ENCODE measurements around the gene CFAP410.
"Not testable (repeated sequence)": the region's sequence is repeated elsewhere in the genome, so short reads cannot be mapped to it uniquely, and the experiment has no call there.

The CFAP410 gene

GRCh38 chr21:44368711-44369446 lies 29.7 kb upstream of the CFAP410 start:
- no peak for DNase-seq

GRCh38 chr21:44366586-44367211 lies 27.5 kb upstream of the CFAP410 start:
- DNase-seq = no peak

DNA sequence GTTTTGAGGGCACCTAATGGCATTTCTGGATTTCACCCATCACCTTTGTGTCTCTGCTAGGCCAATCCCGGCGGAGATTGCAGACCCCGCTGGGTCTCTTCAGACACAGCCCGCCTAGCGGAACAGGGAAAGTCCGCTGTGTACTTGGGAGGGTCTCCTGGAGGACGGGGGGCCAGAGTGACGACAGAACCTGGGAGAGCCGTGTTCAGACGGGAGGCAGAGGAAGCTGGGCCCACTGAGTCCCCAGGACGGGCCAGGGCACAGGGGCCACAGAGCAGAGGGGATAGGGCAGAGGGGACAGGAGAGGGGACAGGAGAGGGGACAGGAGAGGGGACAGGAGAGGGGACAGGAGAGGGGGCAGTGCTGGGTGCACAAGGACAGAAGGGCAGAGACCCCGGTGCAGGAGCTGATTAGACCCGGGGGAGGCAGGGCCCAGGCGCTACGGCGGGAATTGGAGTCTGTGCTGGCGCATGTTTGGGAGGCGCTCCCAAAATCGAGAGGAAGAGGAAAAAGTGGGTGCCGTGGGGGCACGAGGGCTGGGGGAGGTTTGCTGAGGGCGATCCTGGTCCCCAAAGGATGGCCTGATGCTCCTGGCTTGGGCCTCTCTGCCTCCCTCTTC lies 26.9 kb upstream of the CFAP410 start:
- DNase-seq = no peak

DNA sequence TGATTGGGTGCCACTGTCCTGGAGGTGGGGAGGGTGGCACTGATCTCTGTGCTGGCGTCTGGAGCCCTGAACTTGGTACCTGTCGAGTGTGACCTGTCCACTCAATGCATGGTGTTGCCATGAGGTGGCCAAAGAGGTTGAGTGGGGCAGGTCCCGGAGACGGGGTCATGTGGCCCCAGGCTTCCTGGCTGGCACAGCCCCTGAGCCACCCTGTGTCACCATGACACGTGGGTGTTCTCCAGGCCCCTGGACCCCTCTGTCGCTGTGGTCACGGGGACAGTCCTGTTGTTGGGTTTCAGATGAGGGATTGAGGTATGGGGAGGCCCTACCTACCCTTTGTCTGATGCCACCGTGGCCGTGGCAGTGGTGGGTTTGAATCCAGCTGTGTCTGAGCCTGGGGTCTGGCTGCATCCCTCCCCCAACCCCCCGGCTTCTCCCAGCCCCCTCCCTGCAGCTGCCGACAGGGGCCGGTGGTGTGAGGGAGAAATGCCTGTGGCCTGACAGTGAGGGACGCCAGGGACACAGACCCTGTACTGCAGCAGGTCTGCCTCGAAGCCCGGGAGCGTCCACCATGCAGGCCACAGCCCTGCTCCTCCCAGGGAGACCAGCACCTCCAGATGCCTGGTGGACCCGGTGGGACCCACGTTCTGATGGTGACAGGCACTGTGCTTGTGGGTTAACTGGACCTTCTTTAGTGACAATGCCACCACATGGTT lies 26.2 kb upstream of the CFAP410 start:
- no peak for DNase-seq

GRCh38 chr21:44364151-44365053 lies 25.2 kb upstream of the CFAP410 start:
- DNase-seq = no peak

DNA sequence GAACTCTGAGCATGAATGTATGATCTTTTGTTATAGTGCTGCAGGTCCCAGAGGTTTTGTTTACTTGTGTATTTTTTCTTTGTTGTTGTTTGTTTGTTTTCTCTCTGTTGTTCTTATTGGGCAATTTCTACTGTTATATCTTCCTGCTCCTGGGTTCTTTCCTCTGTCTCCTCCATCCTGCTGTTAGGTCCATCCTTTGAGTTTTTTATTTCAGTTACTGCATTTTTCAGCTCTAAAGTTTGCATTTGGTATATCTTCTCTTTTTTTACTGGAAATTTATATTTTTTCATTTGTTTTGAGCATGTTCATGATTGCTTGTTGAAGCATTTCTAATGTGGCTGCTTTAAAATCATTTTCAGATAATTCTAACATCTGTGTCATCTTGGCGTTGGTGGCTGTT lies 24.1 kb upstream of the CFAP410 start:
- DNase-seq = no peak

DNA sequence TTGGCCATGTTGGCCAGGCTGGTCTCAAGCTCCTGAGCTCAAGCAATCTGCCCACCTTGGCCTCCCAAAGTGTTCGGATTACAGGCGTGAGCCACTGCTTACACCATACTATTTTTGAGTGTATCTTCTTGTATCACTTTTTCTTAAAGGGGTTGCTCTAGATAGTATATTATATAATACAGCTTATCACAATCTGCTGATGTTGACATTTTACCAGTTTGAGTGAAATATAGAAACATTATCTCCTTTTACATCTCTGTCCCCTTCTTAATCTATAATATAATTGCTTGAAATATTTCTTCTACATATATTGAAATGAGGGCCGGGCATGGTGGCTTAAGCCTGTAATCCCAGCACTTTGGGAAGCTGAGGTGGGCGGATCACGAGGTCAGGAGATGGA lies 22.7 kb upstream of the CFAP410 start:
- not testable (repeated sequence) for DNase-seq

GRCh38 chr21:44360159-44360558 lies 21.0 kb upstream of the CFAP410 start:
- DNase-seq = no peak

DNA sequence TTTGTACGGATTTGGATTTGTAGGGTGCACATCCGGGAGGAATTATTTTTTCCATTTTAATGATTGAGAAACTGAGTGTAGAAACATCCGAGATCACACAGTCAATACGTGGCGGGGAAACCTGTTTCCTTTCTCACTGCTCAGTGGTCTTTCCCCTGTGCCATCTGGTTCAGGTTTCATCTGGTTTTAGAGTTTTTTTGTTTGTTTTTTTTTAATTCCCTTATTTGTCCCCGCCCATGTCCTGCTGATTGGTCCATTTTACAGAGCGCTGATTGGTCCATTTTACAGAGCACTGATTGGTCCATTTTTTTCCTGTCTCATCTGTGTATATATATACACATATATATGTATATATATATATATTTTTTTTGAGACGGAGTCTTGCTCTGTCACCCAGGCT lies 20.2 kb upstream of the CFAP410 start:
- no peak for DNase-seq

DNA sequence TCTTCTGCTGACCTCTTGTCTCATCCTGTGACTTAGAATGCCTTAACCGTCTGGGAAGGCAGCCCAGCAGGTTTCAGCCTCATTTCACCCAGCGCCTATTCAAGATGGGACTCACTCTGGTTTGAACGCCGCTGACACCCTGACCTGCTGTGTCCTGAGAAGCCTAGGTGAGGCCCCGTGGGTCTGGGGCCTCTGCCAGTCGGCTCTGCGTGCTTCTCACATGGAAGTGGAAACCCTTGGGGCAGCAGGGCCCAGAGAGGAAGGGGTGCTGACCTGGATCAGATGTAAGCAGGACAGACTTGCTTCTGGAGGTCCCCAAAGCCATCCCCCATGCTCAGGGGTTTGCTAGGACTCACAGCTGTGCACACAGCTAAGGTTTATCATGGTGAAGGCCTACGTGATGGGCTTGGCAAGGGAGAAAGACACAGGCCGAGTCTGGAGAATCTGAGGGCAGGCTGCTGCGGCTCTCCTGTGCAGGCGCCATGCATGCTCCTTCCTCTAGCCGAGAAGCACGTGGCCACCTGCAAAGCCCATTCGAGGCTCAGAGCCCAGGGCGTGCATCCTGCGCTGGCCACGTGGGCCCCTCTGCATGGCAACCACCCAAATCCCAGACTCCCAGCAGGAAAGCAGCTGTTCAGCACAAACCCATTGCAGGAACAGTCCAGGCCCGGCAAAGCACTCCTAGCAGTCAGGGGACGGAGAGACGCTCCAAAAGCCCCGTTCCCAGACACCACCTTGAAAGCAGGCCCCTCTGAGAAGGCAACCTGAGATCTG lies 18.1 kb upstream of the CFAP410 start:
- no peak for DNase-seq

DNA sequence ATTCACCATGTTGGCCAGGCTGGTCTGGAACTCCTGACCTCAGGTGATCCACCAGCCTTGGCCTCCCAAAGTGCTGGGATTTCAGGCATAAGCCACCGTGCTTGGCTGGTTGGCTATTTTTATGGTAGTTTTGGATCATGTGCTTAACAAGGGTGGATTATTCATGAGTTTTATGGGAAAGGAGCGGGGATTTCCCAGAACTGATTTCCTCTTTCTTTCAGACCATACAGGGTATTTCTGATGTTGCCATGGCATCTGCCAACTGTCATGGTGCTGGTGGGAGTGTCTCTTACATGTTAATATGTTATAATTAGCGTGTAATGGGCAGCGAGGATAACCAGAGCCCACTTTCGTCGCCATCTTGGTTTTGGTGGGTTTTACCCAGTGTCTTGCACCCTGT lies 17.4 kb upstream of the CFAP410 start:
- DNase-seq = no peak

DNA sequence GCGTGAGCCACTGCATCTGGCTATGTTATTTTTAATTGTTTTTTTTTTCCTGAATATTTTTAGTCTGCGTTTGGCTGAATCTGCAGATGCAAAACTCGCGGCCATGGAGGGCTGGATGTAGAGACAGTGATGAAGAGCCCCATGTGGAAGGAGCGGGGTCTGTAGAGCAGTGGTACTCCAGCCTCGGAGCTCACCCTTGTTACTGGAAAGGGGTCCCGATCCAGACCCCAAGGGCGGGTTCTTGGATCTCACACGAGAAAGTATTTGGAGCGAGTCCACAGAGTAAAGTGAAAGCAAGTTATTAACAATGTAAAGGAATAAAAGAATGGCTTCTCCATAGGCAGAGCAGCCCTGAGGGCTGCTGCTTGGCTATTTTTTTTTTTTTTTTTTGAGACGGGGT lies 17.0 kb upstream of the CFAP410 start:
- no peak for DNase-seq

GRCh38 chr21:44354775-44355771 lies 15.9 kb upstream of the CFAP410 start:
- DNase-seq = peak in 1 of 2 experiments; percentile 42

DNA sequence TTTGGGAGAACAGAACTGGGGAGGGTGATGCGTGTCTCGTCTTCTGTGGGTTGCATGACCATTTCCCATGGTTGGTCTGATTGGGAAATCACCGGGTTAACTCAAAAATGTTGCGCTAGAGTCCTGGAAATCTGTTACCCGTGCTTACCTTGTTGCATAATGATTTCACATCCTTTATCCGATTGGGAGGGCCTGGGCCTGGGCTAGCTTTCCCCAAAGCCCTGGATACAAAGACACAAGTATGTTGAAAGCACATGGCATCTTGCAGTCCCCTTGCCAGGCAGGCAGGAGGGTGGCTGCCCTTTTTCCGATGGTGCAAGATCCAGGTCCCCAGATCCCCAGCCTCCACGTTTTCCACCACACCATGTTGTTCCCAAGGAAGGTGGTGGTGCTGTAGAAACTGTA lies 14.8 kb upstream of the CFAP410 start:
- peak in 1 of 2 experiments; percentile 43 for DNase-seq

GRCh38 chr21:44353191-44353970 lies 14.2 kb upstream of the CFAP410 start, which contains the start of gene TRPM2:
Gene TRPM2, plus strand, starts transcription at chr21:44353621. Its CDS starts 80 bp downstream, at chr21:44353701.
- DNase-seq = peak; percentile 63 to 65

DNA sequence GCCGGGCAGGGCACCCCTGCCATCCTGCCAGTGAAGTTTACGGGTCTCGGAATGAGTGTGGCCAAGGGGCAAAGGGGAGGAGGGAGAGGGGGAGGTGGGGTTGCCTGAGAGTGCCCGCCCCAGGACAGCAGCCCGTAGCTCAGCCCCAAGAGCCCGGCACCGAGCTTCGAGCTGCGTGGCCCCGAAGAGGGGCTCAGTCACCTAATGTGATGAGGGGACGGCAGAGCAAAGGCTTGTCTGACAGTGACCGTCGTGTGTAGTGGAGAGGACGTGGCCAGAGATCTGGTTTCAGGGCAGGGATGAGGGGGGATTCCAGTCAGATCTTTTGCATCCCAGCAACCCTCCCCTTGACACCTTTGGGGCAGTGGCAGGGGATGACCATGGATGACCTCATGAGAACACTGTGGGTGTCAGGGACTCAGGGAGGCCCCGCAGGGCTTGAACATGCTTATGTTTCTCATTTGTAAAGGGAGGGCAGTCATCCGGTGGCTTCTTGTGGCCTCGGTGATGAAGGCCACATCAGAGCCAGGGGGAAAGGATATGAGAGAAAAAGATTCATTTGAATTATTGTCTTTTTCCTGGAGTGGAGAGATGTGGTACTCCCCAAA lies 13.2 kb upstream of the CFAP410 start:
- DNase-seq = peak in 1 of 2 experiments; percentile 30

DNA sequence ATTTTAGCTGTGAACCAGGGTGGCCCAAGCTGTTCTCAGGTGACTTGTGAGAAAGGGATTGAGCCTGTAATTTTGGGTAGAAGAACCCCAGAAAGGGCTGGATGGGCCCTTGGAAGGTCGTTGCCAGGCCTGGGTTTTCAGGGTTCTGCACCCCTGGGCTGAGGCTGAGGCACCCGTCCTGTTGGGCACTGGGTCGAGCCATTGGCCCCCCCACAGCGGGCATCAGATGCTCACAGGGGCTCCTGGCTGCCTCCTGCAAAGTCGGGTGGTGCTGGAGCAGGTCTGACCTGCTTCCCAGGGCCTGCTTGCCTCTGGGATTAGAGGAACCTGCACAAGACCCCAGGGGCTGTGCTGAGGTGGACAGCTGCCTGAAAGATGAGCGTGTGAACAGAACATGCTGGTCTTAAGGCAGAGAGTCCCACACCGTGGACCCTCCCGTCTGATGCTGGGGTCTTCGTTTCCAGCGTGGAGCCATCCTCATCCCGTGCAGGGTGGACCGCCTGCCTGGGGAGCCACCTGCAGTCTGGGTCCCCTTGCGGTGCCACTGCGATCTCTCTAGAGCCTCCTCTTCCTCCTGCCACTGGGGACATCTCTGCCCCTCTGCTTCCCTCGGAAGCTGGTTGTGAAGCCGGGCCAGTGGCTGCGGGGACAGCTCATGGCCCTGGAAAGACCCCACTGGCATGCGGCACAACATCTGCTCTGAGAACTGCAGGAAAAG lies 12.5 kb upstream of the CFAP410 start:
- no peak for DNase-seq
